ENCODE data around the gene NPAS2. TPM values are rescaled to one million over a fixed set of nuclear protein-coding genes. Genes with fewer than 3 reads are reported as not detected.

Gene NPAS2
- polyA plus RNA-seq, 4 donors: 10.6 to 20.1 (median 11.8) TPM

DNA sequence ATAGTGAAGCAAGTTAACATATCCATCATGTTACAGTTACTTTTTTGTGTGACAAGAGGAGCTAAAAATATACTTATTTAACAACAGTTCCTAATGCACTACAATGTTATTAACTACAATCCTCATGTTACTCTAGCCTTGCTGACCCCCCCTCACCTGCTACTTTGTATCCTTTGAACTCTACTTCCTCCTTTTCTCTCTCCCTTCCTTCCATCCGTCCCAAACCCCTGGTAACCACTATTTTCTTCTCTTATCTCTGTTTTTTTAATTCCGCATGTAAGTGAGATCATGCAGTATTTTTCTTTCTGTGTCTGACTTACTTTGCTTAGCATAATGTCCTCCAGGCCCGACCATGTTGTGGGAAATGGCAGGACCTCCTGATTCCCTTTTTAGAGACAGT, 59.4 kb downstream of the NPAS2 start:
- DNase-seq (ENCODE audit: low read depth in 4 of 4, low spot score in 3 of 4): no peak

GRCh38 chr2:100880036-100880435, 60.1 kb downstream of the NPAS2 start:
- no peak for DNase-seq (ENCODE audit: low read depth in 4 of 4, low spot score in 3 of 4)

- DNase-seq (ENCODE audit: low read depth in 4 of 4, low spot score in 3 of 4): no peak
Measured at GRCh38 chr2:100880730-100881129, 60.8 kb downstream of the NPAS2 start.

DNA sequence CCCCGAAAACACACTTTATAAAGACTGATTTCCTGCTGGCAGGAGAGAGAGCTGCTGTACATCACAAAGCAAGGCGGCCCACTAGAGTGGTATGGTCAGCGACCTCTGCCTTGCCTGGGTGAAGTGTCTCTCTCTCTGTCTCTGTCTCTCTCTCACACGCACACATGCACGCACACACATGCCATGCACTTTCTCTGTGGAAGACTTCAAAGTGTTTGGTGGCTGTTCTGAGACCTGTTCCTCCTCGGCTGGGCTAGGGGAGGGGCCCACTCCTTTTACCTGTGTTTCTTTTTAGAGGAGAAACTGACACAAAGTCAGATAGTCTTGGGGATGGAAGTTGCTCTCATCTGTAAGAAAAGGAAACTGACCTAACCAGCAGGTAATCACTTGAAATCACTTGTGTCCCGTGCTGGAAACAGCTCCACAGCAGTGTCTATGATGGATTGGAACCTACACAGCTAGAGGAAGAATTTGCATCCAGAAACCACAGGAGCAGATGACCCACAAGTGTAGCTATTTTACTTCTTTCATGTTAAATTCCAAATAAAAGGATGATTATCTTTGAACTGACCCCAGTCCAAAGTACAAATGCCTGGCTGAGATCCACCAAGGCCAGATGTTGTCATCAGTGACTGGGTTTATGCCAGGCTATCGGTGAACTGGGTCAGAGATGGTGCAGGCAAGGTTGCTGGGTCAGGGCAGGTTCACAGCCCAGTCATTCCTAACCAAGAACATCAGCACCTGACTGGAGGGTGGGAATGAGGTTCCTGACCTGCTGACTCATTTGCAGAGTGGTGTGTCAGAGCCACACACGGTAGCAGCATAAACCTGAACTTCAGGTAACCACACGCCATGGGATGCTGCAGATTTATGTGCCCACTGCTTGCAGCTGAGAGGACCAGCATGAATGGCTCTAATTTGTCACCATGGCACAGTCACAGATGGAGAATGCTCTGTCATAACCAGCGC, 63.0 kb downstream of the NPAS2 start:
- DNase-seq (ENCODE audit: low read depth in 4 of 4, low spot score in 3 of 4): no peak

DNA sequence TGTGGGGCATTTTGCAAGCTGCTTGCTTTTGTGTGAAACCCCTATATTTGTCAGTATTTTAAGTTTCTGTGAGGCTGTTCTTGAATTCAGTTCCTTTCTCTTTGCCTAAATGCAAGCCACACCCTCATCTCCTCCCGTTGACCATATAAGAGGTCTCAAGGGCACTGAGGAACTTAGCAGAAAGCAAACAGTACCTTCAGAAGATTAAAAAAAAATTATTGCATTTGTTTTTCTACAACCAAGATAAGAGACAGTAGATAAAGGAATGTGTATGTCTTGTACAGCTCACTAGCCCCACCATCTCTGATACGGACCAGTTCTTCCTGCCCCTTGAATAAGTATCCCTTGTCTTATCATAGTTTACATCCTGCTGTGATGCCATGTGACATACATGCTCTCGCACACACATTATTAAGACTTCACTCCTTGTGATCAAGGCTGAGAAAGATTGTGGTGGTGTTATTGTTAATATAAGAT, 64.2 kb downstream of the NPAS2 start:
- no peak for DNase-seq (ENCODE audit: low read depth in 4 of 4, low spot score in 3 of 4)

DNA sequence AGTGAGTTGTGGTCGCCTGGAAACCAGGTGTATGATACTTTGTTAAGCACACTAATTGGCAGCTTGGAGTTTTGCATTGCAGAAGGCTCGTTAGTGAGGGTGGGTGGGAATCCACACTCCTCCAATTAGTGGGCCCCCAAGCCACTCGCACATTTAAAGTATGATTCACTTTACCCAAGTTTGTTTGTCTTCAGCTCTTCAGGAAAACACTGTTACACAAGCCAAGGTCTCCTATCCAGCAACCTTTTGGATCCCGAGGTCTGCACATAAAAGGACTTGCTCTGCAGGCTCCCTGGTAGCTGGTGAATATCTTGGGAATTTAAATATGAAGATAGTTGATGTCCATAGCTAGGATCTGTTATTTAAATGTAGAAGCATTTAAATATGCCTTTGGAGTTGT, 66.1 kb downstream of the NPAS2 start:
- no peak for DNase-seq (ENCODE audit: low read depth in 4 of 4, low spot score in 3 of 4)

DNA sequence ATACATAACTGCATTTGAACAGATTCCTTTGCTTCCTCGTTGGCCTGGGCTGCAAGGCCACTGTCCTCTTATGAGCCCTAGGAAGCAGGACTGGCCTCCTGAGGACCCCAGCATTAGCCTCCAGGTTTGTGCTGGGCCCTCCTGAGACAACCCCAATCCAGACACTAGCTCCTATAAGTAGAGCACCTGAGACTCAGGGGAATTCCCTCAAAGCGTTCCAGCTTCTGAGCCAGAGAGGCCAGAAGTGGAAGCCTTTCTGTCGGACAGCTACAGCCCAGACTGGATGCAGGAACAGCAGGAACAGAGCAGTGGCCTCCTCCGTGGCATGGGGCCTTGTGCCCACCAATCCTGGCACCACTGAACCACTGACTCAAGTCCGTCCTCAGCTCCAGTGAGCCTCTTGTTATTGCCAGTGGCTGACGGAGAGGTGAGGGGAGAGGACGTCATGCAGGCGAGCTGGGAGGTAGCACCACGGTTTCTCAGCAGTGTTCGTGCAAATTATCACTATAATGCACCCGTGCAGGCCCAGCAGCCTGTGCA, 67.2 kb downstream of the NPAS2 start:
- DNase-seq (ENCODE audit: low read depth in 4 of 4, low spot score in 3 of 4): no peak

- DNase-seq (ENCODE audit: low read depth in 4 of 4, low spot score in 3 of 4): no peak
Measured at GRCh38 chr2:100887713-100888495, 68.0 kb downstream of the NPAS2 start.

GRCh38 chr2:100888601-100889000, 68.7 kb downstream of the NPAS2 start:
- DNase-seq (ENCODE audit: low read depth in 4 of 4, low spot score in 3 of 4): no peak

DNA sequence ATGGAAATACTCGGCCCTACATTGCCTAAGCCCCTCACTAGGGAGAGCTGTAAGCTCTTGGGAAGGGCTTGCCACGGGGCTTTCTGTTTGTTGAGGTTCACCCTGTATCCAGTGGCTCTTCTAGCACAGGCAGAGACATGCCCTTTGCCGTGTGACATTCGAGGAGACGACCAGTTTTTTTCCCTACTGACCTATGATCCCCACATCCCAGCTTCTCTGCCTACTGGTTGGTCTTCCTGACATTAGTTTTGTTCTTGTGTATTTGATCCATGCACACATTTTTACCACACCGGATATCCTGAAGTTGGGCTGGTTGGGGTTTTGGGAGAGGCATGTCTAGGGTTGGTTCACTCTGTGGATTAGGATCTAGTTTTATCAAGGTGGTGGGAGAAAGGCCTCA, 69.3 kb downstream of the NPAS2 start:
- no peak for DNase-seq (ENCODE audit: low read depth in 4 of 4, low spot score in 3 of 4)

DNA sequence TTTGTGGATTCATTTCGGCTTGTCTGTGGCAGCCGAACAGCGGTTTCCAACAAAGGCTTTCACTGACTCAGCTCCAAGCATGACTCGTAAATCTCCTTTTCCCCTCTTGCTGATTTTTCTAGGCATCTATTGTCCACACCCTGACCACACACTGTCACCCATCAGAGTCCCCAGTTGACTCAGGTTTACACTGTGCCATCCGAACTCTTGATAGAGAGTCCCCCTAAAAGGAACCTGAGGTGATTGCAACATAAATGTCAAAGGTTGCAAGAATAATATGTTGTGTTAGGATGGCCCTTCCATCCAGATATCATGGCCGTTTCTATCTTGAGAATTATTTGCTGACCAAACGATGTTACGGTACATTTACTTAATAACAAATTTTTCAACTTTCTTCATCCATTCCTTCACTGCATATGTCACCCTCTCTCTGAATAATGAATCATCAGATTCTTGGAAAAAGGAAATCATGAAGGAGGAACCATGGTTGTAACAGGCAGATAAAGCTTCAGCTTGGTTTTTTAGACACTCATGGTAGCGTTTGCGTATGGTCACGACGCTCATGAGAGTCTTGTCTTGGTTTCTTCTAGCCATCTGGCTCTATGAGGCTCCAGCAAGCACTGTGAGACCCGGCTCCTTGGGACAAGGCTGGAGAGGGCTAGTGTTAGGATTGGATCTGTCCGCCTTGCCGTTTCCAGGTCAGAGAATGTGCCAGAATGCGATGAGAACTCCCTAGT, 72.1 kb downstream of the NPAS2 start:
- no peak for DNase-seq (ENCODE audit: low read depth in 4 of 4, low spot score in 3 of 4)

- no peak for DNase-seq (ENCODE audit: low read depth in 4 of 4, low spot score in 3 of 4)
Measured at GRCh38 chr2:100893392-100894104, 73.6 kb downstream of the NPAS2 start.

DNA sequence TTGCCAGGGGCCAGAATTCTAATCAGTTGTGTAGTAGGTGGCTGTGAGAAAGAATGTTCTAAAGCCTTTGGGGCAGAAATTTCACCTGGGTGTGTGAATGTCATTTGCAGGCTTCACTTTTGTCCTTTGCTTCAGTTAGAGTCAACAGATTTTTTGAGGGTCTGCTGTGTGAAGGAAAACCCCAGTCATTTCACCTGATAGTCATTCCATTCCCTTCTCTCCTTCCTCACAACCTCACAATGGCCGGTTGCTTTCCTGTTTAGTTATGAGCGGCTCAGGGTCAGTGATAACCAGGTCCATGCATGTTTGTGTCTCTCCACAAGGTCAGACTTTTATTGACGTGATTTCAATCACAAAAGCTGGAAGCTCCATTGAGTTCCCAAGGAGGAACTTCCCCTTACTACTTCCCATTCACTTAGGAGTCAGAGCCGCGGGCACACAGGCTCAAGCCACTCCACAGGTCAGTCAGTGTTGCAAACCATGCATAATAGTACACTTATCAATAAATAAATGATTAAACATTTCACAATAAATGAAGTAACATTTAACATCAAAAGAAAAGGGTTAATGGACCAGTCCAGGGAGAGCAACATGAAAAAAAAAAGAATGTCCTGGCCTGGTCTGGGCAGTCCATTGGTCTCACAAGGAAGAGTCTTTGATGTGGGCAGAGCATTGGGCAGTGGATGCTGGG, 74.3 kb downstream of the NPAS2 start:
- DNase-seq (ENCODE audit: low read depth in 4 of 4, low spot score in 3 of 4): no peak

DNA sequence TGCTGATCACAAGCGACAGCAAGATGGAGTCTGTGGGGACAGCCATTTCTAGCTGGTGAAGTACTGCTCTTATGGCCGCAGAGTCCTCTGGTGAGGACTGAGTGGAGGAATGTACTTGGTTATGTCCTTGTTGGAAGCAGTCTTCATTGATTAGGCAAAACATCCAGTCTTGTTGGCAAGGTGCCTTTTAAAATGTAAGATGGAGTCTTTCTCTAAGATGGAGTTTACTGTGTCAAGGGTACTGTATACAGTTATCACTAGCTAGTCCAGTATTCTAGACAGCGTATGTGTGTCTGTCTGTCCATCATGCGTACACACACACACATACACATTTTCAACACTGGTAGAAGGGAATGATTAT, 74.8 kb downstream of the NPAS2 start:
- no peak for DNase-seq (ENCODE audit: low read depth in 4 of 4, low spot score in 3 of 4)

DNA sequence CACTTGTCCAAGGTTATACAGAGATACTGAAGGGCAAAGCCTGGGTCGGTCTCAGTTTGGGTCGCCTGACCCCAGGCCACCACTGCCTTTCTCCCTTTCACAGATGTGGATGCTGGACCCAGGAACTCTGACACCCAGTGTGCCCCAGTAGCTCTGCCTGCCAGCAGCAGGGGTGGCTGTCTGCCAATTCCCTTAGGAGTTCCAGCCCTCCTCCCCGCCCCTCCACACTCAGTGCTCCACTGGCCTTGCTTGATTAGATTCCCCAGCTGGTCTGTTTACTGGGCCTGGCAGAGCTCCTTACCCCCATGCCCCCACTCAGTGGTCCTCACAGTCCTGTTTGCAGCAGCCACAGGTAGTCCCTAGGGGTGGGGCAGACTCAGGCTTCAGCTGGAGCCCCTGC, 75.5 kb downstream of the NPAS2 start:
- DNase-seq (ENCODE audit: low read depth in 4 of 4, low spot score in 3 of 4): no peak

GRCh38 chr2:100895934-100896685, 76.2 kb downstream of the NPAS2 start:
- no peak for DNase-seq (ENCODE audit: low read depth in 4 of 4, low spot score in 3 of 4)

DNA sequence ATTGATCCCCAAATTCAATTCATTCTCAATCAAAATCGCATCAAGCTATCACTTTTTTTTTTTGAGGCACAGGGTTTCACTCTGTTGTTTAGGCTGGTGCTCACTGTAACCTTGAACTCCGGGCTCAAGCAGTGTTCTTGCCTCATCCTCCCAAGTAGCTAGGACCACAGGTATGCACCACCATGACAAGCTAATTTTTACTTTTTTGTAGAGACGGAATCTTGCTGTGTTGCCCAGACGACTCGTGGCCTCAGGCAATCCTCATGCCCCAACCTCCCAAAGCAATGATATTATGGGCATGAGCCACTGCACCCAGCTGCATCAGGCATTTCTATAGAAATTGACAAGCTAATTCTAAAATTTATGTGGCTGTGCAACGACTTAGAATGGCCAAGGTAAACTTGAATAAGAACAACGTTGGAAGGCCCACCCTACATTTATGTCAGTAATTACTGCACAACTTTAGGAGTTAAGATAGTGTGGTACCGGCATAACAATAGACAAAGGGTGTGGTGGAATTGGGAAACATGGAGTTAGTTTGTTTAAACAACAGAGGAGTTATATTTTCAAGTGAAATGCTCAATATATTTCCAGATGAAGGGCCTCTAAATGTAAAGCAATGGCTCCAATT, 78.2 kb downstream of the NPAS2 start:
- no peak for DNase-seq (ENCODE audit: low read depth in 4 of 4, low spot score in 3 of 4)

DNA sequence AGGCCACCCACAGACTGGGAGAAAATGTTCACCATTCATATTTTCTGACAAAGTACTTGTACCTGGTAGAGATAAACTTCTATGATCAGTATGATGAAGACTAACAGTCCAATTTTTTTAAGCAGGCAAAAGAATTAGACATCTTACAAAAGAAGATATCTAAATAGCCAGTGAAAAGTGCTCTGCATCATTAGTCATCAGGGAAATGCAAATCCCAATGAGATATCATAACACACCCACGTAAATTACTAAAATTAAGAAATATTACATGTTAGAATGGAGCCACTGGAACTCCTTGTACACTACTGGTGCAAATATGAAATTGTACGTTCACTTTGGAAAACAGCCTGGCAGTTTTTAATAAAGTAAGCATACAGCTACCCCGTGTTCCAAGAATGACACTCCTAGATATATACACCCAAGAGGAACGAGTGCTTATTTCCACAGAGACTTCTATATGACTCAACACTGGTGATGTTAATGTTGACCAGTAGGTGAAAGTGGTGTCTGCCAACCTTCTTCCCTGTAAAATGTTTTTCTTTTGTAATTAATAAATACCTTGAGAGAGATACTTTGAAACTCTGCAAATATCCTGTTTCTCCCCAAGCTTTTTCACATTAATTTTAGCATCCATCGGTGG, 80.3 kb downstream of the NPAS2 start:
- DNase-seq (ENCODE audit: low read depth in 4 of 4, low spot score in 3 of 4): no peak

Measured in right renal pelvis (tissue), 4 donors.